NCI-H1694 (cell line): ENCODE results near the gene SLC2A6.
"Not testable (repeated sequence)": the region's sequence is repeated elsewhere in the genome, so short reads cannot be mapped to it uniquely, and the experiment has no call there.

Source experiments
- DNase-seq: peaks from one replicate; lab custom pipeline; 2025; lab: John Stamatoyannopoulos, UW

Gene SLC2A6

GRCh38 chr9:133463234-133463863 is 15.6 kb downstream of the SLC2A6 start:
- DNase-seq: no peak

GRCh38 chr9:133461975-133462374 is 16.9 kb downstream of the SLC2A6 start:
- DNase-seq: no peak

GRCh38 chr9:133460405-133461175 is 18.3 kb downstream of the SLC2A6 start:
- DNase-seq: no peak

- peak; percentile 96 for DNase-seq
Observed at GRCh38 chr9:133459476-133460404, 19.2 kb downstream of the SLC2A6 start, which contains the start of gene CACFD1. Gene CACFD1 (plus strand): TSS chr9:133459978. CDS start chr9:133460067, 89 bp downstream.

- DNase-seq: no peak
Observed at GRCh38 chr9:133458643-133459312, 20.1 kb downstream of the SLC2A6 start.

GRCh38 chr9:133457748-133458147 is 21.2 kb downstream of the SLC2A6 start:
- DNase-seq: no peak

- DNase-seq: no peak
Observed at GRCh38 chr9:133457233-133457632, 21.7 kb downstream of the SLC2A6 start.

GRCh38 chr9:133456409-133456808 is 22.5 kb downstream of the SLC2A6 start:
- DNase-seq: no peak

GRCh38 chr9:133455936-133456335 is 23.0 kb downstream of the SLC2A6 start:
- DNase-seq: no peak

- no peak for DNase-seq
Observed at GRCh38 chr9:133454943-133455673, 23.8 kb downstream of the SLC2A6 start.

GRCh38 chr9:133454325-133454724 is 24.6 kb downstream of the SLC2A6 start:
- DNase-seq: no peak

- peak; percentile 8 for DNase-seq
Observed at GRCh38 chr9:133453651-133454050, 25.2 kb downstream of the SLC2A6 start.

- DNase-seq: no peak
Observed at GRCh38 chr9:133452562-133452961, 26.3 kb downstream of the SLC2A6 start.

GRCh38 chr9:133451865-133452264 is 27.0 kb downstream of the SLC2A6 start:
- DNase-seq: not testable (repeated sequence)

- no peak for DNase-seq
Observed at GRCh38 chr9:133449760-133450159, 29.1 kb downstream of the SLC2A6 start.

GRCh38 chr9:133448487-133448972 is 30.4 kb downstream of the SLC2A6 start:
- no peak for DNase-seq

- no peak for DNase-seq
Observed at GRCh38 chr9:133445293-133445969, 33.5 kb downstream of the SLC2A6 start.

GRCh38 chr9:133443982-133444381 is 34.9 kb downstream of the SLC2A6 start:
- DNase-seq: no peak

- no peak for DNase-seq
Observed at GRCh38 chr9:133443248-133443647, 35.7 kb downstream of the SLC2A6 start.

GRCh38 chr9:133441571-133441970 is 37.3 kb downstream of the SLC2A6 start:
- no peak for DNase-seq
